Lung (tissue), 12 donors: ENCODE measurements around the gene CACNA1C. TPM values are rescaled to one million over a fixed set of nuclear protein-coding genes. Genes with fewer than 3 reads are reported as not detected.

Experiments
- ATAC-seq: fragments of 200-7000 bp; cut with Tn5 transposase; one replicate; pipeline ENCODE4 v1.9.1; 2020; ENCODE audit warnings: moderate number of reproducible peaks; ENCODE audit not compliant: insufficient read depth, low FRiP score
- DNase-seq, 3 donors: peaks; one replicate each; pipeline ENCODE4 v3.0.0-alpha.2; 2013 to 2017
- H3K27ac ChIP-seq, 2 donors: one replicate each; pipeline ENCODE4 v1.5.1; 2013; ENCODE audit warnings: mild to moderate bottlenecking in 2 of 2, moderate library complexity in 2 of 2, control low read depth in 1 of 2, inconsistent platforms in 1 of 2, low read depth in 1 of 2, low read length in 1 of 2
- H3K27me3 ChIP-seq, 3 donors: one replicate each; pipeline ENCODE4 v1.5.1; 2013; ENCODE audit warnings: low read length in 2 of 3; ENCODE audit not compliant: control insufficient read depth in 3 of 3, insufficient read depth in 3 of 3
- H3K36me3 ChIP-seq, 4 donors: one replicate each; pipeline ENCODE4 v1.5.1; 2013; ENCODE audit warnings: low read length in 4 of 4, mild to moderate bottlenecking in 1 of 4, moderate library complexity in 1 of 4; ENCODE audit not compliant: control insufficient read depth in 4 of 4, insufficient read depth in 4 of 4
- H3K4me1 ChIP-seq, 5 donors: one replicate each; pipeline ENCODE4 v1.5.1; 2013; ENCODE audit warnings: low read length in 5 of 5, mild to moderate bottlenecking in 2 of 5, moderate library complexity in 1 of 5; ENCODE audit not compliant: control insufficient read depth in 5 of 5, insufficient read depth in 5 of 5
- H3K4me3 ChIP-seq: one replicate; pipeline ENCODE4 v1.5.1; 2013; ENCODE audit warnings: mild to moderate bottlenecking, control low read depth, moderate library complexity
- H3K9ac ChIP-seq, 2 donors: one replicate each; pipeline ENCODE4 v1.5.1; 2013; ENCODE audit warnings: low read length in 2 of 2, control low read depth in 1 of 2; ENCODE audit not compliant: insufficient read depth in 1 of 2
- H3K9me3 ChIP-seq, 4 donors: one replicate each; pipeline ENCODE4 v1.5.1; 2013; ENCODE audit warnings: low read length in 3 of 4, mild to moderate bottlenecking in 1 of 4, moderate library complexity in 1 of 4; ENCODE audit not compliant: control insufficient read depth in 4 of 4, insufficient read depth in 3 of 4
- CTCF ChIP-seq: IDR thresholded peaks from 2 replicates; pipeline ENCODE4 v1.5.1; 2012; ENCODE audit warnings: mild to moderate bottlenecking; ENCODE audit errors: control extremely low read depth, extremely low read depth
- WGBS, 2 donors: extraction: QIAGEN DNeasy Blood & Tissue Kit; methylation state at CpG; one replicate each; pipeline ENCODE4 v1.1.7; 2013; 5-methylcytosine and 5-hydroxymethylcytosine counted together
- polyA plus RNA-seq, 2 donors: library from polyadenylated mRNA; stranded (reverse); fragments of 200-250 nt; gene quantifications; one replicate each; pipeline ENCODE4 v1.2.1, GENCODE V29; 2013
- total RNA-seq, 2 donors: library from RNA; depleted of rRNA in 1 of 2; stranded (reverse); fragments of >200 nt in 1 of 2; gene quantifications; one replicate each; pipeline ENCODE4 v1.2.1, GENCODE V29; 2014 to 2021
- donor health status: control.
- donor health status: control.
- donor health status: Bipolar disorder and iron deficiency.
- donor health status: healthy.
- donor health status: DM: yes; HTN: yes; CAD: no.

CACNA1C gene
- total and polyA plus RNA-seq, 4 donors: 3.2 to 17.5 (median 7.5) TPM

GRCh38 chr12:2190896-2191533, 138.2 kb downstream of the CACNA1C start:
- Histone ChIP-seq H3K9me3 (peaks cover 0 to 3% (median 0%) of the 10 kb centered on the region in 4 donors), H3K36me3 (peaks cover 0 to 8% (median 0%) of the 10 kb centered on the region in 4 donors), H3K27me3 (no peaks in the 10 kb centered on the region), H3K4me3 (no peak overlapping the region), H3K27ac (no peak overlapping the region), H3K9ac (no peak overlapping the region), H3K4me1 (peaks cover 0 to 5% (median 0%) of the 10 kb centered on the region in 5 donors)
- no peak for ATAC-seq
- no peak for DNase-seq
- 94 to 95% methylated on average over 15 of the region's 15 CpGs for WGBS, 2 donors
- TF ChIP-seq CTCF: no peak

GRCh38 chr12:2191534-2192153, 138.9 kb downstream of the CACNA1C start:
- 96% methylated on average over 19 of the region's 19 CpGs for WGBS, 2 donors
- H3K27me3 ChIP-seq: no peaks in the 10 kb centered on the region
- no peak for TF ChIP-seq CTCF
- peaks cover 0 to 5% (median 0%) of the 10 kb centered on the region in 5 donors for H3K4me1 ChIP-seq
- H3K9ac ChIP-seq: no peak overlapping the region
- H3K9me3 ChIP-seq: peaks cover 0 to 3% (median 0%) of the 10 kb centered on the region in 4 donors
- H3K27ac ChIP-seq: no peak overlapping the region
- peaks cover 0 to 8% (median 0%) of the 10 kb centered on the region in 4 donors for H3K36me3 ChIP-seq
- DNase-seq: no peak
- H3K4me3 ChIP-seq: no peak overlapping the region
- ATAC-seq: no peak

GRCh38 chr12:2192231-2192630, 139.4 kb downstream of the CACNA1C start:
- Histone ChIP-seq H3K27me3 (no peaks in the 10 kb centered on the region), H3K36me3 (peaks cover 0 to 8% (median 0%) of the 10 kb centered on the region in 4 donors), H3K27ac (no peak overlapping the region), H3K9ac (no peak overlapping the region), H3K4me3 (no peak overlapping the region), H3K4me1 (peaks cover 0 to 5% (median 0%) of the 10 kb centered on the region in 5 donors), H3K9me3 (peaks cover 0 to 3% (median 0%) of the 10 kb centered on the region in 4 donors)
- DNase-seq (no peak), ATAC-seq (no peak)
- WGBS, 2 donors: 91 to 93% methylated on average over 10 of the region's 10 CpGs
- TF ChIP-seq CTCF: no peak
